Measurements from ENCODE around the gene CIAO3. TPM values are rescaled to one million over a fixed set of nuclear protein-coding genes. Genes with fewer than 3 reads are reported as not detected.

Gene CIAO3
- total and polyA plus RNA-seq, 10 of the 15 experiments (the other 5 are each of a cell fraction or from before 2014, with no cell fraction given) = 1.4 to 37.5 (median 30.8) TPM

GRCh38 chr16:703406-703805 lies 37.4 kb downstream of the CIAO3 start (continued):
- TF ChIP-seq, protein P1, sequence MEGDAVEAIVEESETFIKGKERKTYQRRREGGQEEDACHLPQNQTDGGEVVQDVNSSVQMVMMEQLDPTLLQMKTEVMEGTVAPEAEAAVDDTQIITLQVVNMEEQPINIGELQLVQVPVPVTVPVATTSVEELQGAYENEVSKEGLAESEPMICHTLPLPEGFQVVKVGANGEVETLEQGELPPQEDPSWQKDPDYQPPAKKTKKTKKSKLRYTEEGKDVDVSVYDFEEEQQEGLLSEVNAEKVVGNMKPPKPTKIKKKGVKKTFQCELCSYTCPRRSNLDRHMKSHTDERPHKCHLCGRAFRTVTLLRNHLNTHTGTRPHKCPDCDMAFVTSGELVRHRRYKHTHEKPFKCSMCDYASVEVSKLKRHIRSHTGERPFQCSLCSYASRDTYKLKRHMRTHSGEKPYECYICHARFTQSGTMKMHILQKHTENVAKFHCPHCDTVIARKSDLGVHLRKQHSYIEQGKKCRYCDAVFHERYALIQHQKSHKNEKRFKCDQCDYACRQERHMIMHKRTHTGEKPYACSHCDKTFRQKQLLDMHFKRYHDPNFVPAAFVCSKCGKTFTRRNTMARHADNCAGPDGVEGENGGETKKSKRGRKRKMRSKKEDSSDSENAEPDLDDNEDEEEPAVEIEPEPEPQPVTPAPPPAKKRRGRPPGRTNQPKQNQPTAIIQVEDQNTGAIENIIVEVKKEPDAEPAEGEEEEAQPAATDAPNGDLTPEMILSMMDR (IDR thresholded peaks at IDR 0.05 in 2 of 3, conservative IDR thresholded peaks at IDR 0.05 in 1 of 3; ENCODE audit: control insufficient read depth in 2 of 3, extremely low read depth in 1 of 3, insufficient read depth in 1 of 3, low read depth in 3 of 3, low read length in 3 of 3) = no peak

- Histone ChIP-seq H4K20me1 (ENCODE audit: control insufficient read depth, insufficient read depth) (no peaks in the 10 kb centered on the region), H3K9ac (ENCODE audit: control insufficient read depth, insufficient read depth, low read length) (no peak overlapping the region), H3K36me3 (ENCODE audit: control insufficient read depth in 2 of 2, insufficient read depth in 2 of 2, low read length in 1 of 2) (no peaks in the 10 kb centered on the region), H2AFZ (ENCODE audit: control insufficient read depth, low read depth, low read length) (no peak overlapping the region), H3K4me3 (no peak overlapping the region), H3K27ac (ENCODE audit: control insufficient read depth, insufficient read depth) (no peak overlapping the region), H3K4me1 (ENCODE audit: control insufficient read depth, insufficient read depth, low read length) (no peaks in the 10 kb centered on the region), H3K9me3 (replicated peaks; ENCODE audit: control insufficient read depth, insufficient read depth, low read length) (no peaks in the 10 kb centered on the region), H3K4me2 (ENCODE audit: control insufficient read depth, insufficient read depth) (no peak overlapping the region), H3K79me2 (ENCODE audit: control insufficient read depth, insufficient read depth, low read length) (no peaks in the 10 kb centered on the region), H3K27me3 (replicated peaks in 1 of 2; ENCODE audit: control insufficient read depth in 2 of 2, insufficient read depth in 2 of 2, low read length in 1 of 2) (peaks cover 0 to 11% of the 10 kb centered on the region in 2 experiments; a peak in 2 of 4 replicates)
- 54% methylated on average over 19 of the region's 19 CpGs for WGBS (ENCODE audit: insufficient coverage, insufficient replicate concordance, low lambda C conversion rate, missing lambda C conversion rate)
- FAIRE-seq = no peak
- RAD21 ChIA-PET (ENCODE audit: unreplicated experiment) = no interaction called here
- SMC1A ChIA-PET (ENCODE audit: uncharacterized antibody, unreplicated experiment) = no interaction called here
- no TSS peak for BruUV-seq (replicated peaks)
- ATAC-seq = no peak
- POLR2A ChIA-PET = no interaction called here
- TF ChIP-seq, protein P2, sequence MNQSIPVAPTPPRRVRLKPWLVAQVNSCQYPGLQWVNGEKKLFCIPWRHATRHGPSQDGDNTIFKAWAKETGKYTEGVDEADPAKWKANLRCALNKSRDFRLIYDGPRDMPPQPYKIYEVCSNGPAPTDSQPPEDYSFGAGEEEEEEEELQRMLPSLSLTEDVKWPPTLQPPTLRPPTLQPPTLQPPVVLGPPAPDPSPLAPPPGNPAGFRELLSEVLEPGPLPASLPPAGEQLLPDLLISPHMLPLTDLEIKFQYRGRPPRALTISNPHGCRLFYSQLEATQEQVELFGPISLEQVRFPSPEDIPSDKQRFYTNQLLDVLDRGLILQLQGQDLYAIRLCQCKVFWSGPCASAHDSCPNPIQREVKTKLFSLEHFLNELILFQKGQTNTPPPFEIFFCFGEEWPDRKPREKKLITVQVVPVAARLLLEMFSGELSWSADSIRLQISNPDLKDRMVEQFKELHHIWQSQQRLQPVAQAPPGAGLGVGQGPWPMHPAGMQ (IDR thresholded peaks at IDR 0.05; ENCODE audit: borderline replicate concordance) = no peak
- no peak for TF ChIP-seq ZNF207 (IDR thresholded peaks at IDR 0.05; ENCODE audit: borderline replicate concordance)
- no peak for TF ChIP-seq CEBPZ (IDR thresholded peaks at IDR 0.05; ENCODE audit: low read depth, low read length)
- TF ChIP-seq TAF1 (IDR thresholded peaks at IDR 0.05; ENCODE audit: borderline replicate concordance, low read depth, low read length) = no peak
- TF ChIP-seq CHD1 (IDR thresholded peaks at IDR 0.05; ENCODE audit: low read depth, low read length) = no peak
- no peak for TF ChIP-seq E4F1 (IDR thresholded peaks at IDR 0.05; ENCODE audit: borderline replicate concordance, partially characterized antibody)
- TF ChIP-seq, protein P3, sequence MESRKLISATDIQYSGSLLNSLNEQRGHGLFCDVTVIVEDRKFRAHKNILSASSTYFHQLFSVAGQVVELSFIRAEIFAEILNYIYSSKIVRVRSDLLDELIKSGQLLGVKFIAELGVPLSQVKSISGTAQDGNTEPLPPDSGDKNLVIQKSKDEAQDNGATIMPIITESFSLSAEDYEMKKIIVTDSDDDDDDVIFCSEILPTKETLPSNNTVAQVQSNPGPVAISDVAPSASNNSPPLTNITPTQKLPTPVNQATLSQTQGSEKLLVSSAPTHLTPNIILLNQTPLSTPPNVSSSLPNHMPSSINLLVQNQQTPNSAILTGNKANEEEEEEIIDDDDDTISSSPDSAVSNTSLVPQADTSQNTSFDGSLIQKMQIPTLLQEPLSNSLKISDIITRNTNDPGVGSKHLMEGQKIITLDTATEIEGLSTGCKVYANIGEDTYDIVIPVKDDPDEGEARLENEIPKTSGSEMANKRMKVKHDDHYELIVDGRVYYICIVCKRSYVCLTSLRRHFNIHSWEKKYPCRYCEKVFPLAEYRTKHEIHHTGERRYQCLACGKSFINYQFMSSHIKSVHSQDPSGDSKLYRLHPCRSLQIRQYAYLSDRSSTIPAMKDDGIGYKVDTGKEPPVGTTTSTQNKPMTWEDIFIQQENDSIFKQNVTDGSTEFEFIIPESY (IDR thresholded peaks at IDR 0.05) = no peak
- in situ Hi-C loops (cut with MboI) = no loop called here
- CTCF ChIA-PET = no interaction called here
- DNase-seq (ENCODE audit: low read depth, low spot score) = no peak
- intact Hi-C loops (cut with micrococcal nuclease; ENCODE audit: unreplicated experiment) = no loop called here
These were observed 38.5 kb downstream of the CIAO3 start for GRCh38 chr16:702341-702740.

All from GM12878 (cell line).